HEK293 (cell line): ENCODE measurements around the gene FHIT.

ENCODE experiments used
- CTCF ChIP-seq: fragments of 450-650 bp; formaldehyde crosslinking; IDR thresholded peaks from 2 replicates; pipeline ENCODE4 v1.5.1; 2016; ENCODE audit warnings: missing biosample characterization, missing genetic modification characterization
- ZNF544 ChIP-seq: fragments of 450-650 bp; formaldehyde crosslinking; IDR thresholded peaks from 2 replicates; pipeline ENCODE4 v1.5.0; 2017; ENCODE audit warnings: missing biosample characterization, missing genetic modification characterization

- TF ChIP-seq ZNF544 (tag by site-specific recombination) (no peak), CTCF (tag by site-specific recombination) (no peak)
These were observed 824.1 kb downstream of the FHIT start for GRCh38 chr3:60427109-60427508.
